IPS-18c (cell line): Measurements from ENCODE around the gene SUSD2.
"Not testable (repeated sequence)": the region's sequence is repeated elsewhere in the genome, so short reads cannot be mapped to it uniquely, and the experiment has no call there.

ENCODE experiments used
- H3K4me3 ChIP-seq: 2 replicates; pipeline ENCODE4 v1.7.0; 2013; ENCODE audit warnings: low read depth, mild to moderate bottlenecking, low read length, moderate library complexity; ENCODE audit not compliant: insufficient read depth
- H3K9me3 ChIP-seq: one replicate; pipeline ENCODE4 v1.6.1; 2013; ENCODE audit warnings: mild to moderate bottlenecking, low read length, moderate library complexity; ENCODE audit not compliant: control insufficient read depth, insufficient read depth

SUSD2 gene, protein sequence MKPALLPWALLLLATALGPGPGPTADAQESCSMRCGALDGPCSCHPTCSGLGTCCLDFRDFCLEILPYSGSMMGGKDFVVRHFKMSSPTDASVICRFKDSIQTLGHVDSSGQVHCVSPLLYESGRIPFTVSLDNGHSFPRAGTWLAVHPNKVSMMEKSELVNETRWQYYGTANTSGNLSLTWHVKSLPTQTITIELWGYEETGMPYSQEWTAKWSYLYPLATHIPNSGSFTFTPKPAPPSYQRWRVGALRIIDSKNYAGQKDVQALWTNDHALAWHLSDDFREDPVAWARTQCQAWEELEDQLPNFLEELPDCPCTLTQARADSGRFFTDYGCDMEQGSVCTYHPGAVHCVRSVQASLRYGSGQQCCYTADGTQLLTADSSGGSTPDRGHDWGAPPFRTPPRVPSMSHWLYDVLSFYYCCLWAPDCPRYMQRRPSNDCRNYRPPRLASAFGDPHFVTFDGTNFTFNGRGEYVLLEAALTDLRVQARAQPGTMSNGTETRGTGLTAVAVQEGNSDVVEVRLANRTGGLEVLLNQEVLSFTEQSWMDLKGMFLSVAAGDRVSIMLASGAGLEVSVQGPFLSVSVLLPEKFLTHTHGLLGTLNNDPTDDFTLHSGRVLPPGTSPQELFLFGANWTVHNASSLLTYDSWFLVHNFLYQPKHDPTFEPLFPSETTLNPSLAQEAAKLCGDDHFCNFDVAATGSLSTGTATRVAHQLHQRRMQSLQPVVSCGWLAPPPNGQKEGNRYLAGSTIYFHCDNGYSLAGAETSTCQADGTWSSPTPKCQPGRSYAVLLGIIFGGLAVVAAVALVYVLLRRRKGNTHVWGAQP

DNA sequence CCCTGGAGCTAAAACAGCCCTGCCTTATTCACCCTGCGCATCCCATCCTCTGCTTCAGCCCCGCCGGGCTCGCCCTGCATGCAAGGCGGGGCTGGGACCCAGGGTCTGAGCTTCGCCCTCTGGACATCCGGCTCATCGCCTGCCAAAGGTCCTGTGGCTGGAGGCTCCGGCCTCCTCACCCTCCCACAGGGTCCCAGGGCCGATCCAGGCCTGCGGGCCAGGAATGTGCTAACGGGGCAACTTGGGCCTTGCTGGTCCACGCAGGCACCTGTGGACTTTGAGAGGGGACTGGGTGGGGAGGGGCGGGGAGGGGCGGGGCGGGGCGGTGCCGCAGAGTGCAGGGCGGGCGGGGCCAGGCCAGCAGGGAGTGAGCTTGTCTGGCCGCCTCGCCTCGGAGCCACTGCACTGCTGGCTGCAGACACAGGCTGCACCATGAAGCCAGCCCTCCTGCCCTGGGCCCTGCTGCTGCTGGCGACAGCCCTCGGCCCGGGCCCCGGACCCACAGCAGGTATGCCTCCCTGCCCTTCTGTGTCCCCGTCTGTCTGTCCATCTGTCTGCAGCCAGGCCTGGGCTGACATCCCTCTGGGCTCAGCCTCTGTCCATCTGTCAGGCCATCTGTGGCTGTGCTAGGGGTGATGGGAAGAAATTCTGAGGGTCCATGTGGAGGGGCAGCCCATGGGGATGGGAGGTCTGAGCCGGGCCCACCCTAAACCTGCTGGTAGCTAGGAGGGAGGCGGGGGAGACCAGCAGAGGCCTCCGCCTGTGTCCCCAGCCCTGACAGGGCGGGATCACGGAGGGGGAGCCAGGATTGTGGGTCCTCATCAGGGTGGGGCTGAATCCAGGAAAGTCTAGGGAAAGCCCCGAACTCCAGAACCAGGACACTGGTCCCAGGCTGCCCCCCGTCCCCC lies at the start of gene SUSD2:
TSS of gene SUSD2 (plus strand) at position 400 of the 908 bp plus-strand sequence. CDS start at position 433, 33 bp downstream.
- Histone ChIP-seq H3K9me3 (peaks cover 3% of the 10 kb centered on the region), H3K4me3 (no peak within 1 kb of the TSS)

DNA sequence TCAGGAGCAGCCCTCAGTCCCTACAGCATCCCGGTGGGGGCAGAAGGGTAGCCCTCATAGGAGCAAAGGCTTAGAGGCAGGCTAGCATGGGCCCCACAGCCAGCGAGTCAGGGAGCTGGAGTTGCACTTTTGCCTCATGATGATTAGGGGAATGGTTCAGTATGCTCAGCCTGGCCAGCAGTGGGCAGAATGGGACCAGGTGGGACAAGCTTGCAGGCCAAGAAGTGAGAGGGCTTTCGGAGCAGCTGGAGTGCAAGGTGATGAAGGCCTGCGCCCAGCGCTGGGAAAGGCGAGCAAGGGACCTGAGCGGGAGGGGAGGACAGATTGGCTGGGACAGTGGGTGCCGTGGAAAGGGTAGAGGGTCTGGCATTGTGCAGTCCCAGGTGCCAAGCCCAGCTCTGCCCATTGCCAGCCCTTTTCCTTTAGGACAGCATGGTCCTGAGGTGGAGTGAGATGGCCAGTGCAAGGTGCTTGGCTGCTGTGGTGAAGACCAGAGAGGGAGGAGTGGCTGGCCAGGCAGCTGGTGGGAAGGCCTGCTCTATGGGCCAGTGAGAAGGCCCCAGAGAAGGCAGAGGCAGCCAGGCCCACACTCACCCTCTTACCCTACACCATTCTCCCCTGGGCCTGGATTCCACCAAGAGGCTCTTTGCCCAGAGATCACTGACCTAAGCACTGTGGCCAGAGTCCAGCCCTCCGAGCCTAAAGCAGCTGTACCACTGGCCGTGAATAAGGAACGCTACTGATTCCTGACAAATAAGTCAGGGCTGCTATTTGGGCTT lies 47.9 kb upstream of the SUSD2 start:
- no peaks in the 10 kb centered on the region for H3K9me3 ChIP-seq
- H3K4me3 ChIP-seq = no peak overlapping the region

DNA sequence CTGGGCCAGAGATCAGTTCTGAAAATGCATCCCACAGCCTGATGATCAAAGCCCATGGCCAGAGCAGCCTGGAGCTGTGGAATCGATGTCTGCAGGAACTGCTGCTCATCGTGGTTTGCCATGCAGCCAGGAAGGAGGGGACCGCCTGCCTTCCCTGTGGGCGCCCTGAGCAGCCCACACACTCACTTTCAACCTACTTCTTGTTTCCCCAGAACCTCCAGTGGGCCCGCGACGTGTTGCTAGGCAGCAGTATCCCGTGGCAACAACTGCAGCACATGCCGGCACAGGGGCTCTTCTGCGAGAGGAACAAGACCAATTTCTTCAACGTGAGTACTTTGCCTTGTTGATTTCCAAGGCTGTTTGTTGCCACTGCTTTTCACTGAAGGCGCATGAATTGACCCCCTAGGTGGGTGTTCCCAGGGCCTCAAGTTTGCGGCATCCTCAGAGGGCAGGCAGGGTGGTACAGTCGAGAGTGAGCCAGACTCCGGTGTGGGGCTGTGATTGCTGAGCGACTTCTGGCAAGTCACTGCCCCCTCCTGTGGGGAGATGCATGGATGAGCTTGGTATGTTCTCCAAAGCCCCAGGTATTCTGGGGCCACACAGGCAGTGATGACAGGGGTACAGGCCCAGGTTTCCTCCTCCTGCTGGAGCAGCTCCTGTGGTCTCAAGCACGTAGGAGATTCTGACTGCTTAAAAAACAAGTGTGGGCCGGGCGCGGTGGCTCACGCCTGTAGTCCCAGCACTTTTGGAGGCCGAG lies 47.0 kb upstream of the SUSD2 start:
- no peak overlapping the region for H3K4me3 ChIP-seq
- no peaks in the 10 kb centered on the region for H3K9me3 ChIP-seq

DNA sequence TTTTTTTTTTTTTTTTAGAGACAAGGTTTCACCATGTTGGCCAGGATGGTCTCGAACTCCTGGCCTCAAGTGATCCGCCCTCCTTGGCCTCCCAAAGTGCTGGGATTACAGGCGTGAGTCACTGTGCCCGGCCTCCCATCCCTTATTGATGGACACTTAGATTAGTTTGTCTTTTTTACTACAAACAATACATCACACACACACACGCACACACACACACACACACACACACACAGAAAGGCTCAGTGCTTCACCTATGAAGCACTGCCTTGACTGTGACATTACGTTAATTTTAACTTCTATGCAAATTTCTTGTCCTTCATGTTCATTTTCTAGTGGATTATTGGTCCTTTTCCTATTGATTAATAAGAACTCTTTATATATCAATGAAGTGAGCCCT lies 44.8 kb upstream of the SUSD2 start:
- not testable (repeated sequence) for H3K4me3 ChIP-seq, H3K9me3 ChIP-seq

DNA sequence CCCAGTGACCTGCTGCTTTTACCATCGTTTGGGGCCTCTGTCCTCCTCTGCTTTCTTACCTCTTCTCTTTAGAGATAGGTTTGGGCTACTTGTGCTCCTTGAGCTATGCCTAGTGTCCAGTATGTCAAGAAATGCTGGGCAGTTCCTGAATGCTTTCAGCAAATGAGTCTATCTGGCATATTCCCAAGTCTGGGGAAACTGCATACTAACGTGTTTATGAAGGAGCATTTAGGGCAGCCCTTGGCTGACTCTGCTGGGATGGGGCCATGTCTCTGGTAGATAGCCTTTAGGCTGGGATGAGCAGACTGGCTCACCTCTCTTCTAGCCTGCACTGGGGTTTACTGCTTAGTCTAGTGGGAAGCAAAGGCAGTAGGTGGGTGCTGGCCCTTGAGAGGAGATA lies 43.7 kb upstream of the SUSD2 start:
- no peaks in the 10 kb centered on the region for H3K9me3 ChIP-seq
- H3K4me3 ChIP-seq = no peak overlapping the region

DNA sequence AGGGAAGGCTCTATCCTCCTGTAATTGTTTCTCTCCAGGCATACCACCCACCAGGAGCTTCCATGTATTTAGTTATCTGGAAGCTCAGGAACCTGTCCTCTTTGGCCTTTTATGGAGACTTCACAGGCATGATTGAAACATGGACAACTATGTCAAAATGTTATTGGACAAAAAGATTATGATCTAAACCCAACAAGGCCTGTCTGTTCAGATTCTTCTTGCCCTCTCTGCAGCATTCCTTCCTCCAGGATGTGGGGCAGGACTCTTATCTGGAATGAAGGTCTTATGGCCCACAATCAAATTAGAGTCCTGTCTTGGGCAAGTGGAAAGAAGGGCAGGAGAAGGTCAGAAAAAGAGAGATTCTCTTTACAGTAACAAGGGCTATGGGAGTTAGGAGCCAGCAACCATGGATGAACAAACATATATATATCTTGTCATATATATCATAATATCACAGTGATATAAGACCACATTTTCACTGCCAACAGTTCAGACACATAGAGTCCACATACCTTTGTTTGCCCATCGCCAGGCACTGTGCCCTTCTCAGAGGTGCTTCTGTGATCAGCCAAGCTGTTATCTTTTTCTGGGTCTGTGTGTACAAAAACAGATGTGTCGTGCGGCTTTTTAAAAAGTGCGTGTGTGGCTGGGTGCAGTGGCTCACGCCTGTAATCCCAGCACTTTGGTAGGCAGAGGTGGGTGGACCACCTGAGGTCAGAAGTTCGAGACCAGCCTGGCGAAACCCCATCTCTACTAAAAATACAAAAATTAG lies 42.5 kb upstream of the SUSD2 start:
- H3K4me3 ChIP-seq = no peak overlapping the region
- H3K9me3 ChIP-seq = no peaks in the 10 kb centered on the region

DNA sequence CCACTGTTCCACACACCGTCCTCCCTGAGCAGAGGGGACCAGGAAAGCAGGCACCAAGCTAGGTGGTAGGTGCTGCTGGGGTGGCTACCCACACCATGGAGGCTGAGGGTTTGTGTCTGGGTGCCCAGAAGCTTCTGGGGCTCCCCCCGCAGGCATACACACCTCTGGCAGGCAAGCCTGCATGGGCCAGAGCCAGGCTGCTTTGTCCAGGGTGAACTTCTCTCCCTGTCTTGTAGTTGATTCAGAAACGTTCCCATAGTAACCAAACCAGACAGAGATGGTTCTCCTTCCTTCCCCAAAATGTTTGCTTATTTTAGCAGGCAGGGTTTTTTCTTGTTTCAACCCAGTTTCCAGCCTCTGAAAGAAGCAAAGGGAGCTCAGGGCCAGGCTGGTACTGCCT lies 40.9 kb upstream of the SUSD2 start:
- H3K9me3 ChIP-seq = no peaks in the 10 kb centered on the region
- H3K4me3 ChIP-seq = no peak overlapping the region

DNA sequence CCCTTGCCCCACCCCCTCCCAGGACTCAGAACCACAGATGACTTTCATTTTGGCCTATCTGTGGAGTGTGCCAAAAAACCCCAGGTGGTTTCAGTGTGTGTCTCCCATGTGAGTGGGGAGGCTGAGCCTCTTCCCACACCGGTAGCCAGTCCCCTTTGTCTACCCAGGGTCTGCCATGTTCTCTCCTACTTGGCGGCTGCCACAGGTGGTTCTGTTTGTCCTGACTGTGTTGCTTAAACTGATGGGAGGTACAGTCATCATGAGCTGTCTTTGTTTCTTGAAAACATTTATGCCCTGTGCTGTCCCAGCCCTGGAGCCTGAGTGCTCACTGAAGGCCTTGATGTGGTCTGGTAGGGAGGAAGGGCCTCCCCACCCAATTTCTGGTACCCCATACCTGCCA lies 39.7 kb upstream of the SUSD2 start:
- H3K4me3 ChIP-seq = no peak overlapping the region
- H3K9me3 ChIP-seq = no peaks in the 10 kb centered on the region

DNA sequence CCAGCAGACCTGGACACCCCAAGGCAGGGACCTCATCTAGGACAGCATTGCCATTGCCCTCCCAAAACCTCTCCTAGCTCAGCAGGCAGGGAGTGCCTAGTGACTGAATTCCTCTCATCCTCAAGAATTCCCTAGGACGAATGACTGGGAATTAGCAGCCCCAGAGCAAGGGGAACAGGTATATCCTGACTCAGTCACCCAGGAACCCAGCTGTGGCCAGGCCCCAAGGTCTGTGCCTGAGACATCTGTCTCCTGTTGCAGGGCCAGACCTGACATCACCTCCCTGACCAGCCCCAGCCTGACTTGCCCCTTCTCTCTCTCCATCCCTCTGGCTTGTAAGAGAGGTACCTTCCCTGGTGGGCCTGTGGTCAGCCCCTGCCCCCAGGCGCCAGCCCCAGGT lies 39.0 kb upstream of the SUSD2 start:
- H3K4me3 ChIP-seq = no peak overlapping the region
- no peaks in the 10 kb centered on the region for H3K9me3 ChIP-seq

DNA sequence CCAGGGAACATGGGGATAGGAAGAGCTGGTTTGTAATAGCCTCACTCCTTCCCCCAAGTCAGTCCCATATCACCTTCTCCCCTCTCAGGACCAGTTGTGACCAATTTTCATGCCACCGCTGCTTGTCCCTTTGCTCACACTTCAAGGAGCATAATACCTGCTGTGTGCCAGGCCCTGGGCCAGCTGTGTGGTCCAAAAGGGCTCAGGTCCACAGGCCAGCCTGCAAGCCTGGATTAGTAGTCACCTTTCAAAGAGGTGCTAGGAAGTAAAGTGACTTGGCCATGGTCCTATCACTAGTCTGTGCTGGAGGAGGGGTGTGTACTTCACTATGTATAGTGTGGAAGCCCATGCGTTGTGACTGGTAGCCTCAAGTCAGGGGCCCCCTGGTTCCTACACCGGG lies 38.5 kb upstream of the SUSD2 start:
- Histone ChIP-seq H3K9me3 (no peaks in the 10 kb centered on the region), H3K4me3 (no peak overlapping the region)

DNA sequence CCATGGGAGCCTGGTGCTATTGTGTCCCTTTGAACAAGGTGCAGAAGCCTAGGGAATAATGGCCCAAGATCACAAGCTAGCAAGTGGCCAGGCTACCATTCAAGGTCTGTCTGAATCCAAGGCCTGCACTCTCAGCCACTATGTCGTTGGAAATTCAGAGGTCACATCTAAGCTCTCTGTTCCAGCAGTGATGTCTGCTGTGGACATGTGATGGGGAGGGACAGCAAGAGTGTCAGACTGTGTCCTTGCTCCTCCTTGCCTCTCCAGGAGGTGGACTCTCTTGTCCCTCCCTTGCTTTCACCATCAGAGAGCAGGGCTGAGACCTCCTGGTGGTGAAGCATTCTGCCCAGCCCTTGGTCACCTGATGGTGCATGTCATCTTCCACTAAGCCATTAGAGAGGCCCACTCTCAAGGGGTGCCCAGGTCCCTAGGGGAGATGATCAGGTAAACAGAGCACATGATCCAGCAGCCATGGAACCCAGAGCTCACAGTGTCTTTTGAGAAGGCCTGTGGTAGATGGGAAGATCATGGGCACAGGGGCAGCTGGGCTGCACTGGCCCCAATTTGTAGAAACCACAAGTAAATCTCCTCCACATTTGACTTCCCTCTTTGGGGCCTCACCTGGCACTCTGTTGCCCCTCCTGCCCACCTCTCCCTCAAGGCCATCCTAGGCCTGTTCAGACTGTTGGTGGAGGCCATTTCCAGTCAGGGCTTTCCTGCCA lies 37.1 kb upstream of the SUSD2 start:
- no peak overlapping the region for H3K4me3 ChIP-seq
- no peaks in the 10 kb centered on the region for H3K9me3 ChIP-seq

DNA sequence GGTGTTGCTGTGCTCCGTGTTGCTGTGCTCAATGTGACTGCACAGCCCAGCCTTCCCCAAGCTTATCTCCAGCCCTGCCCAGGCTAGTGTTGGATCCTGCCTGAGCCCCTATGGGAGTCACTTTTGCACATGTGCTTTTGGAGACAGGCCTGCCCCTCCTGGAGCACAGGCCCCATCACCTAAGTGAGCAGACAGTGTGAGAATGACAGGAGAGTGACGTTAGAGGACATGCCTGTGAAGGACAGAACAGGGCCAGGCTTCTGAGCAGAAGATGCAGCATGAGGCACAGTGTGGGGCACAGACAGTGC lies 36.6 kb upstream of the SUSD2 start:
- no peak overlapping the region for H3K4me3 ChIP-seq
- no peaks in the 10 kb centered on the region for H3K9me3 ChIP-seq

DNA sequence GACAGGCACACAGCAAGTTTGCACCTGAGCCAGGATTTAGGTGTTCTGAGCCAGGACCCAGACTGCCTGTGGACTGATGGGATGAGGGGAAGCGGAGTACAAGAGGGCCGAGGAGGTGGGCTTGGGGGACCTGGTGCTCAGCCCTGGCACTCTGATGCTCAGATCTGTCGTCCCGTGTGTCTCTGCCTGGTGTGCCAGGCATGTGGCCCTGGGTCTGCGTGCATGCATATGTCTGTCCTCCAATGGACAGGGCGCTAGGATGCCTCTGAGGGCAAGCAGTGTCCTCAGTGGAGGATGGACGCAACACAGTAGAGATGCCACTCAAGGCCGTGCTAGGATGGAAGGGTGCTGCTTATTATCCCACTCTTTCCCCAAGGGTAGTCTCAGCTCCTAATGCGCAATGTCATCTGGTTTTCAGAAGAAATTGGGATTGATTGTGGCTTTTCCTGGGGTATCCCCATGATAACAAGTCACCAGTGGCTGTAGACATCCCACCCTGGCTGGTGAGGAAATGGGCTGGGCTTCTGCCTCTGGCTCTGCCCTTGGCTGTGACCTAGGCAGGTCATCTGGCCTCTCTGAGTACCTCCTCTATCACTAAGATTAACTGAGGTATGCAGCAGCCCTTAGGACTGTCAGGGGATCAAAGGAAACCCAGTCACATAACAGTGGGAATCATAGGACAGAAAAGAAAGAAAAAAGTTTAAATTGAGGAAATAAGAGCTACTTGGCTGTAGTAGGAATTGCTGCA lies 35.7 kb upstream of the SUSD2 start:
- H3K4me3 ChIP-seq = no peak overlapping the region
- no peaks in the 10 kb centered on the region for H3K9me3 ChIP-seq

DNA sequence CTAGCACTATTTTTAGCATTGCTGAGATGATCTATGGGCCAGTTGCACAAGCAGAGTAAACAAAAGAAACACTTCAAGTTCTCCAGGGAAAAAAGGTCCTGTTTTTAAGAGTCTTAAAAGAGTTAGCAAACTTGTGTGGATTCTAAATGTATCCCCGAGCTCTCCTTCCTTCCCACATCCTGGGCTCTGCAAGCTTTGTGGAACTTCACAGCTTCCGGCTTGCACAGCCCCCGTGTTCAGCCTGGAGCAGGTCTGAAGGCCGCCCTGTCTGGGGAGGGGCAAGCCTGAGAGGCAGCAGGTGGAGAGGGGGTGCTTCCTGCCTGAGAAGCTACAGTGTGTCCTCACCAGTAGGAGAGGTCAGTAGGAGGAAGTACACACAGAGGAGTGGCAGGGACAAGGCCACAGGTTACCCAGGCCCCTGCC lies 35.1 kb upstream of the SUSD2 start:
- H3K4me3 ChIP-seq = no peak overlapping the region
- H3K9me3 ChIP-seq = no peaks in the 10 kb centered on the region
